Measurements from ENCODE around the gene AANAT.

The AANAT gene

DNA sequence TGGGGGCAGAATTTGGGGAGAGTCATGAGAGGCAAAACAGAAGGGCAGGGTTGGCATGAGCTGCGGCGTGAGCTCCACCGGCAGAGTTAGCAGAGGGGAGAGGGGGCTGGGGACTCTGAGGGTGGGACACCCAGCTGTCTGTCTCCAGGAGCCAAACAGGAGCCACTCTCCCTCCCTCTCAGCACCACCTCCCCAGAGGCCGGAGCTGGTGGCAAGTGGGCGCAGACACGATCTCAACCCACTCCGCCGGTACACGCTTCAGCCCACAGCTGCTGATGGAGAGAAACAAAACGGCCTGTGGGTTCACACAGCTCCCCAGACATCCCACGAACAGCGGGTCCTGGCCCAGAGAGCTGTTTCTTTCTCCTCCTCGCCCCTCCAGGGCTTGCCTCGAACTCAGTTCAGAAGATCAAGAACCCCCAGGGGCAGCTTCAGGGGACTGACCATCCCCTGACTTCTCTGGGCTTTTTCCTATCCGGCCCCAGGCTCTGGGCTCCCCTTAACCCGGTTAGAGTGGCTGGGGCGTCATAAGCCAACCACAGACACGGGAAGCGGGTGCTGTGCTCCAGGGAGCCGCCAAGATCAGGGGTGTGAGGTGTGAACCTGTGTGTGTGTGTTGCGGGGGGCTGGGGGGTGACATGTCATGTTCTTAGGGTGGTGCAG is 26.2 kb downstream of the AANAT start:
- ATAC-seq, result no peak
- no peak for TF ChIP-seq TCF4 (CRISPR knock-in tag; IDR thresholded peaks at IDR 0.05; ENCODE audit: borderline replicate concordance)
- TF ChIP-seq ZNF565 (CRISPR knock-in tag; conservative IDR thresholded peaks at IDR 0.05; ENCODE audit: low read depth), result no peak
- TF ChIP-seq CSDC2 (CRISPR knock-in tag; IDR thresholded peaks at IDR 0.05), result no peak
- TF ChIP-seq, protein P1, sequence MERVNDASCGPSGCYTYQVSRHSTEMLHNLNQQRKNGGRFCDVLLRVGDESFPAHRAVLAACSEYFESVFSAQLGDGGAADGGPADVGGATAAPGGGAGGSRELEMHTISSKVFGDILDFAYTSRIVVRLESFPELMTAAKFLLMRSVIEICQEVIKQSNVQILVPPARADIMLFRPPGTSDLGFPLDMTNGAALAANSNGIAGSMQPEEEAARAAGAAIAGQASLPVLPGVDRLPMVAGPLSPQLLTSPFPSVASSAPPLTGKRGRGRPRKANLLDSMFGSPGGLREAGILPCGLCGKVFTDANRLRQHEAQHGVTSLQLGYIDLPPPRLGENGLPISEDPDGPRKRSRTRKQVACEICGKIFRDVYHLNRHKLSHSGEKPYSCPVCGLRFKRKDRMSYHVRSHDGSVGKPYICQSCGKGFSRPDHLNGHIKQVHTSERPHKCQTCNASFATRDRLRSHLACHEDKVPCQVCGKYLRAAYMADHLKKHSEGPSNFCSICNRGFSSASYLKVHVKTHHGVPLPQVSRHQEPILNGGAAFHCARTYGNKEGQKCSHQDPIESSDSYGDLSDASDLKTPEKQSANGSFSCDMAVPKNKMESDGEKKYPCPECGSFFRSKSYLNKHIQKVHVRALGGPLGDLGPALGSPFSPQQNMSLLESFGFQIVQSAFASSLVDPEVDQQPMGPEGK (CRISPR knock-in tag; IDR thresholded peaks at IDR 0.05; ENCODE audit: borderline replicate concordance), result no peak
- TF ChIP-seq PPARA (CRISPR knock-in tag; IDR thresholded peaks at IDR 0.05; ENCODE audit: borderline replicate concordance), result no peak

DNA sequence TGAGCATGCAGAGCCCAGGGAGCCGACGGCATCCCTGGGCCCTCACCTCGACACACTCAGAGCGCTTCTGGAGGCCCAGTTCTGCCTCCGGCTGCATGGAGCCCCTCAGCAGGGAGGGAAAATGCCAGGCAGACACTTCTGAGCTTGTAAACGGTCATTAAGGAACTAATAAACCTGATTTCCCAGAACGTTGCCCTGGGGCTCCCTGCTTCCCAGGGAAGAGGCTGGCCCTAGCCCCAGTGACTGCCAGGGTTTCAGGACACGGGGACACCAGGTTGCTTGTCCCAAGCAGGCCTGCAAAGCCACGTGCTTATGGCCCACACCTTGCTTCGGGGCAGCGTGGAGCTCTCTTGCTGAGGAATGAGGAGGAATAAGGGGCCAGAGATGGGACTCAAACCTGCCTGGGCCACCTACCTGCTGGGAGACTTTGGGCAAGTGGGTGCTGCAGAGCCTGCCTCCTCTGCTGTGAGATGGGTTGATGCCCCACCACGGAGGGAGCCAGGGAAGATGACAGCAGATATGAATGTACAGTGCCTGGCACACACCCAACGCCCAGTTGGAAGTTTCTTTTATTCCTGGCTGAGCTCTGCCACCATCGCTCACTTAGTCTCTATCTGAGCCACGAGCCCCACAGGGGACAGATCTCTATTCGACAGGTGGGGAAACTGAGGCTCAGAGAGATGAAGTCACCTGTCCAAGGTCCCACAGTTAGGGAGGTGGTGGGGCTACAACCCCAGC is 28.4 kb downstream of the AANAT start:
- TF ChIP-seq, protein P1 (CRISPR knock-in tag; IDR thresholded peaks at IDR 0.05; ENCODE audit: borderline replicate concordance), result no peak
- no peak for TF ChIP-seq ZNF70 (CRISPR knock-in tag; IDR thresholded peaks at IDR 0.05)
- TF ChIP-seq ISL1 (CRISPR knock-in tag; IDR thresholded peaks at IDR 0.05), result no peak
- no peak for TF ChIP-seq BACH2 (CRISPR knock-in tag; IDR thresholded peaks at IDR 0.05; ENCODE audit: borderline replicate concordance)
- ATAC-seq, result no peak

DNA sequence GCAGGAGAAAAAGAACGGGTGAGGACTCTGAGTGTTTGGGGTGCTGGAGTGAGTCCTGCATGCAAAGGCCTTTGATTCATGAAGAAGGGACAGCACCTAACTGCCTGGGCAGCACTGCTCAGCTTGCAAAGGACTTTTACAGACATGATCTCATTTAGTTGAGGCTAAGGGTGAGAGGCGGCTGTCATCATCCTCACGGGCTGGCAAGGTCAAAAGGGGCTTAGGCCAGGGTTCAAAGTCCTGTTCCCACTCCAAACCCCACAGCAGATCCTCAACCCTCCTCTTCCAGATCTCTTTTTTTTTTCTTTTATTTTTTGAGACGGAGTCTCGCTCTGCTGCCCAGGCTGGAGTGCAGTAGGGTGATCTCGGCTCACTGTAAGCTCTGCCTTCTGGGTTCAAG is 29.1 kb downstream of the AANAT start:
- TF ChIP-seq ZFP30 (CRISPR knock-in tag; IDR thresholded peaks at IDR 0.05) (no peak), ZNF8 (CRISPR knock-in tag; IDR thresholded peaks at IDR 0.05) (no peak), ZFP3 (CRISPR knock-in tag; IDR thresholded peaks at IDR 0.05) (no peak)
- no peak for ATAC-seq

DNA sequence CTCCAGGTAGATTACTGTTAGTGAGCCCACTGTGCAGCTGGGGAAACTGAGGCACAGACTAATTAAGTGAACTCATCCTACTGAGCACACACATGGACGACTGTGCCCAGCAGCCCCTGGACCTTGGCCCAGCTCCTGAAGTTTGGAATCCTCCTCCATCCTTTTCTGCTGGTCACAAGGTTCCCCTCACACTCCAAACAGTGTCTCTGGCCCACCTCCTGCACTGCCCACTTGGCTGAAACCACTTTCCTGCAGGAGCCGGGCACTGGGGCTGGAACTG is 30.2 kb downstream of the AANAT start:
- ATAC-seq, result no peak
- TF ChIP-seq OSR1 (CRISPR knock-in tag; IDR thresholded peaks at IDR 0.05), result no peak

DNA sequence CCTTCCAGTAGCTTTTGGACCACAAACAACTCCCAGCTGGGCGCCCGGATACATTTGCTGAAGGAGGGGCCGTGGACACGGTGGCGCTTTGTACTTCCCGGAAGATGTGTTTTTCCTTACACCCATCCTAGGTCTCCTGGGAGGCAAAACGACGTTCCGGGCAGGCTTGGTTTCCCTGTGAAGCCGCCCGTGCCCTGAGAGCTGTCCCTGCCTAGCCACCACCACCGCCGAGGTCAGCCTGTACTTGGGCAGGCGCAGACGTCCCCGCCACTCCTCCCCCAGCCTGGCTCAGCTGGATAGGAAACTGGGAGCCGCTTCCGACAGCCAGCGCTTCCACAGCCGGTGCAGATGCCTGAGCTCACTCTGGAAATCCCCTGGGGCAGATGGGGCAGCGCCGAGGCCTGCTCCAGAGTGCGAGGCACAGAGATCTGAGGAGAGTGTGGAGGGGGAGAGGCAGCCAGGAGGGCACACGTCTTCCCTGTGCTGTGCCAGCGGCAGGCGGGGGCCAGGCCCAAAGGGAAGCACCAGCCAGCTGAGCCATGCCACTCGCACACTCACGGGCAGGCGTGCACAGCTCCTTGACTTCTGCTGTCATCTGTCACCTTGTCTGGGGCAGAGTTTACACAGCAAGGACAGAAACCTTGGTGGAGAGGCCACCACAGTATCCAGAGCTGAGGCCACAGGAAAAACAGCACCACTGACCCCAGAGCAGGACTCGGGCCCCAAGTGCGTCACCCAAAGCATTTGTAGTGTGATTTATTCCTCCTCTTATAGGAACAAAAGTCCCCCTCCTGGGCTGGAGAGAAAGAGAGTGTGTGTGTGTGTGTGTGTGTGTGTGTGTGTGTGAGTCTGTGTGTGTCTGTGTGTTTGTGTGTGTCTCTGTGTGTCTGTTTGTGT is 30.8 kb downstream of the AANAT start:
- TF ChIP-seq ESRRG (CRISPR knock-in tag; IDR thresholded peaks at IDR 0.05) (no peak), CSDC2 (CRISPR knock-in tag; IDR thresholded peaks at IDR 0.05) (peak; percentile 60; the same call in 1 of the 2 replicates), ZNF70 (CRISPR knock-in tag; IDR thresholded peaks at IDR 0.05) (no peak), ZFP3 (CRISPR knock-in tag; IDR thresholded peaks at IDR 0.05) (0 out of 2 replicates have a peak, but pooled peaks have one; percentile 56), PPARA (CRISPR knock-in tag; IDR thresholded peaks at IDR 0.05; ENCODE audit: borderline replicate concordance) (no peak), ZFP30 (CRISPR knock-in tag; IDR thresholded peaks at IDR 0.05) (no peak), TCF4 (CRISPR knock-in tag; IDR thresholded peaks at IDR 0.05; ENCODE audit: borderline replicate concordance) (peak; percentile 53; the same call in 1 of the 2 replicates)
- TF ChIP-seq, protein P2, sequence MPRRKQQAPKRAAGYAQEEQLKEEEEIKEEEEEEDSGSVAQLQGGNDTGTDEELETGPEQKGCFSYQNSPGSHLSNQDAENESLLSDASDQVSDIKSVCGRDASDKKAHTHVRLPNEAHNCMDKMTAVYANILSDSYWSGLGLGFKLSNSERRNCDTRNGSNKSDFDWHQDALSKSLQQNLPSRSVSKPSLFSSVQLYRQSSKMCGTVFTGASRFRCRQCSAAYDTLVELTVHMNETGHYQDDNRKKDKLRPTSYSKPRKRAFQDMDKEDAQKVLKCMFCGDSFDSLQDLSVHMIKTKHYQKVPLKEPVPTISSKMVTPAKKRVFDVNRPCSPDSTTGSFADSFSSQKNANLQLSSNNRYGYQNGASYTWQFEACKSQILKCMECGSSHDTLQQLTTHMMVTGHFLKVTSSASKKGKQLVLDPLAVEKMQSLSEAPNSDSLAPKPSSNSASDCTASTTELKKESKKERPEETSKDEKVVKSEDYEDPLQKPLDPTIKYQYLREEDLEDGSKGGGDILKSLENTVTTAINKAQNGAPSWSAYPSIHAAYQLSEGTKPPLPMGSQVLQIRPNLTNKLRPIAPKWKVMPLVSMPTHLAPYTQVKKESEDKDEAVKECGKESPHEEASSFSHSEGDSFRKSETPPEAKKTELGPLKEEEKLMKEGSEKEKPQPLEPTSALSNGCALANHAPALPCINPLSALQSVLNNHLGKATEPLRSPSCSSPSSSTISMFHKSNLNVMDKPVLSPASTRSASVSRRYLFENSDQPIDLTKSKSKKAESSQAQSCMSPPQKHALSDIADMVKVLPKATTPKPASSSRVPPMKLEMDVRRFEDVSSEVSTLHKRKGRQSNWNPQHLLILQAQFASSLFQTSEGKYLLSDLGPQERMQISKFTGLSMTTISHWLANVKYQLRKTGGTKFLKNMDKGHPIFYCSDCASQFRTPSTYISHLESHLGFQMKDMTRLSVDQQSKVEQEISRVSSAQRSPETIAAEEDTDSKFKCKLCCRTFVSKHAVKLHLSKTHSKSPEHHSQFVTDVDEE (CRISPR knock-in tag; IDR thresholded peaks at IDR 0.05), result peak; percentile 75; the same call in 1 of the 2 replicates
- TF ChIP-seq, protein P3, sequence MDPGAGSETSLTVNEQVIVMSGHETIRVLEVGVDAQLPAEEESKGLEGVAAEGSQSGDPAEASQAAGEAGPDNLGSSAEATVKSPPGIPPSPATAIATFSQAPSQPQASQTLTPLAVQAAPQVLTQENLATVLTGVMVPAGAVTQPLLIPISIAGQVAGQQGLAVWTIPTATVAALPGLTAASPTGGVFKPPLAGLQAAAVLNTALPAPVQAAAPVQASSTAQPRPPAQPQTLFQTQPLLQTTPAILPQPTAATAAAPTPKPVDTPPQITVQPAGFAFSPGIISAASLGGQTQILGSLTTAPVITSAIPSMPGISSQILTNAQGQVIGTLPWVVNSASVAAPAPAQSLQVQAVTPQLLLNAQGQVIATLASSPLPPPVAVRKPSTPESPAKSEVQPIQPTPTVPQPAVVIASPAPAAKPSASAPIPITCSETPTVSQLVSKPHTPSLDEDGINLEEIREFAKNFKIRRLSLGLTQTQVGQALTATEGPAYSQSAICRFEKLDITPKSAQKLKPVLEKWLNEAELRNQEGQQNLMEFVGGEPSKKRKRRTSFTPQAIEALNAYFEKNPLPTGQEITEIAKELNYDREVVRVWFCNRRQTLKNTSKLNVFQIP (CRISPR knock-in tag; IDR thresholded peaks at IDR 0.05; ENCODE audit: borderline replicate concordance, low read depth), result no peak
- ATAC-seq, result peak; percentile 76

All from SK-N-SH treated with all-trans-retinoic acid at 6 μM for 48 hours (cell line).